H1 (cell line): ENCODE measurements around the gene SHCBP1.

Experiments
- BCL11A ChIP-seq, 2 experiments: IDR thresholded peaks; one replicate each; pipeline ENCODE4 v1.6.1; 2011; ENCODE audit warnings: low read depth in 2 of 2, low read length in 2 of 2, mild to moderate bottlenecking in 2 of 2
- BRCA1 ChIP-seq: IDR thresholded peaks from 2 replicates; pipeline ENCODE4 v1.6.1; 2012; ENCODE audit warnings: low read depth, low read length, improper control_type of control experiment
- EZH2 ChIP-seq: fragments of 200-600 bp; sonication (generic); IDR thresholded peaks from 2 replicates; pipeline ENCODE4 v1.7.1; 2012; ENCODE audit warnings: low read depth, mild to moderate bottlenecking, moderate library complexity, low read length, inconsistent platforms; ENCODE audit not compliant: severe bottlenecking
- GABPA ChIP-seq: IDR thresholded peaks from 2 replicates; pipeline ENCODE4 v1.6.1; 2011; ENCODE audit warnings: mild to moderate bottlenecking, low read length, moderate library complexity, borderline replicate concordance; ENCODE audit not compliant: insufficient read depth
- JUND ChIP-seq: IDR thresholded peaks from 2 replicates; pipeline ENCODE4 v1.6.1; 2011; ENCODE audit warnings: mild to moderate bottlenecking, improper control_type of control experiment, low read length
- RAD21 ChIP-seq, 2 experiments: IDR thresholded peaks in 1 of 2; conservative IDR thresholded peaks in 1 of 2; 2 replicates each; pipeline ENCODE4 v1.6.1; 2011; ENCODE audit warnings: low read depth in 2 of 2, low read length in 2 of 2, improper control_type of control experiment in 1 of 2, inconsistent platforms in 1 of 2, mild to moderate bottlenecking in 1 of 2, moderate library complexity in 1 of 2
- SRF ChIP-seq: IDR thresholded peaks from 2 replicates; pipeline ENCODE4 v1.6.1; 2011; ENCODE audit warnings: mild to moderate bottlenecking, low read depth, low read length, moderate library complexity
- TF ChIP-seq, protein P1 (sequence below), 3 experiments: IDR thresholded peaks; 1 replicate in 2 of 3; 2 replicates in 1 of 3; pipeline versions ENCODE4 v1.5.1 to v1.6.1; 2011; ENCODE audit warnings: low read length in 3 of 3, mild to moderate bottlenecking in 3 of 3, inconsistent platforms in 2 of 3, low read depth in 1 of 3, moderate library complexity in 1 of 3; ENCODE audit not compliant: insufficient read depth in 1 of 3; ENCODE audit errors: control extremely low read depth in 1 of 3
- TF ChIP-seq, protein P2 (sequence below): IDR thresholded peaks from 2 replicates; pipeline ENCODE4 v1.6.1; 2012; ENCODE audit warnings: low read length, inconsistent platforms

DNA sequence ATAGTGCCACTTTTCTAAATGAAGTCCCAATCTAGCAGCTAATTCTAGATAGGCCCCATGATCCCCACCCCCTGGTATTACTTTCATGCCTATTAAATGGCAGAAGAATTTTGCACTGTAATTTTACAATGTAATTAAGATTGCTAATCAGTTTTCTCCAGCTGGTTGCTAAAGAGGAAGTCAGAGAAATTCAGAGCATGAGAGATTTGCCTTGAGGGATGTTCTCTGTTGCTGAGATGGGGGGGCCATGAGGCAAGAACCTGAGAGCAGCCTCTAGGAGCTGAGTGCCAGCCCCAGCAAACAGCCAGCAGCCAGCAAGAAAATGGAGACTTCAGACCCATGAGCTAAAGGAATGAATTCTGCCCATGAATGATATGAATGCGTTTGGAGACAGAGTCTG is 38.9 kb downstream of the SHCBP1 start:
- TF ChIP-seq, protein P1, sequence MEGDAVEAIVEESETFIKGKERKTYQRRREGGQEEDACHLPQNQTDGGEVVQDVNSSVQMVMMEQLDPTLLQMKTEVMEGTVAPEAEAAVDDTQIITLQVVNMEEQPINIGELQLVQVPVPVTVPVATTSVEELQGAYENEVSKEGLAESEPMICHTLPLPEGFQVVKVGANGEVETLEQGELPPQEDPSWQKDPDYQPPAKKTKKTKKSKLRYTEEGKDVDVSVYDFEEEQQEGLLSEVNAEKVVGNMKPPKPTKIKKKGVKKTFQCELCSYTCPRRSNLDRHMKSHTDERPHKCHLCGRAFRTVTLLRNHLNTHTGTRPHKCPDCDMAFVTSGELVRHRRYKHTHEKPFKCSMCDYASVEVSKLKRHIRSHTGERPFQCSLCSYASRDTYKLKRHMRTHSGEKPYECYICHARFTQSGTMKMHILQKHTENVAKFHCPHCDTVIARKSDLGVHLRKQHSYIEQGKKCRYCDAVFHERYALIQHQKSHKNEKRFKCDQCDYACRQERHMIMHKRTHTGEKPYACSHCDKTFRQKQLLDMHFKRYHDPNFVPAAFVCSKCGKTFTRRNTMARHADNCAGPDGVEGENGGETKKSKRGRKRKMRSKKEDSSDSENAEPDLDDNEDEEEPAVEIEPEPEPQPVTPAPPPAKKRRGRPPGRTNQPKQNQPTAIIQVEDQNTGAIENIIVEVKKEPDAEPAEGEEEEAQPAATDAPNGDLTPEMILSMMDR (IDR thresholded peaks at IDR 0.05; ENCODE audit: control extremely low read depth in 1 of 3, insufficient read depth in 1 of 3, low read depth in 1 of 3, low read length in 3 of 3): no peak
- TF ChIP-seq JUND (no peak), EZH2 (no peak), BCL11A (IDR thresholded peaks at IDR 0.05; ENCODE audit: low read depth in 2 of 2, low read length in 2 of 2) (no peak), BRCA1 (no peak), GABPA (no peak), RAD21 (IDR thresholded peaks at IDR 0.05 in 1 of 2, conservative IDR thresholded peaks at IDR 0.05 in 1 of 2; ENCODE audit: low read depth in 2 of 2, low read length in 2 of 2) (no peak), SRF (no peak)
- TF ChIP-seq, protein P2, sequence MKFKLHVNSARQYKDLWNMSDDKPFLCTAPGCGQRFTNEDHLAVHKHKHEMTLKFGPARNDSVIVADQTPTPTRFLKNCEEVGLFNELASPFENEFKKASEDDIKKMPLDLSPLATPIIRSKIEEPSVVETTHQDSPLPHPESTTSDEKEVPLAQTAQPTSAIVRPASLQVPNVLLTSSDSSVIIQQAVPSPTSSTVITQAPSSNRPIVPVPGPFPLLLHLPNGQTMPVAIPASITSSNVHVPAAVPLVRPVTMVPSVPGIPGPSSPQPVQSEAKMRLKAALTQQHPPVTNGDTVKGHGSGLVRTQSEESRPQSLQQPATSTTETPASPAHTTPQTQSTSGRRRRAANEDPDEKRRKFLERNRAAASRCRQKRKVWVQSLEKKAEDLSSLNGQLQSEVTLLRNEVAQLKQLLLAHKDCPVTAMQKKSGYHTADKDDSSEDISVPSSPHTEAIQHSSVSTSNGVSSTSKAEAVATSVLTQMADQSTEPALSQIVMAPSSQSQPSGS: no peak
